HG02840 (cell line): Measurements from ENCODE around the gene HRH2.
"Not testable (repeated sequence)": the region's sequence is repeated elsewhere in the genome, so short reads cannot be mapped to it uniquely, and the experiment has no call there.

Source experiments
- ATAC-seq: cut with Tn5 transposase; IDR thresholded peaks from one replicate; pipeline ENCODE4 v1.9.1; 2021; ENCODE audit warnings: mild to moderate bottlenecking, moderate library complexity, moderate number of reproducible peaks; ENCODE audit not compliant: unreplicated experiment, low FRiP score

HRH2 gene

GRCh38 chr5:175640106-175640775 lies 17.6 kb upstream of the HRH2 start:
- ATAC-seq = no peak

GRCh38 chr5:175642998-175643397 lies 14.9 kb upstream of the HRH2 start:
- ATAC-seq = no peak

GRCh38 chr5:175646251-175646650 lies 11.6 kb upstream of the HRH2 start:
- ATAC-seq = no peak

- ATAC-seq = no peak
Measured at GRCh38 chr5:175649967-175650366, 7.9 kb upstream of the HRH2 start.

- ATAC-seq = not testable (repeated sequence)
Measured at GRCh38 chr5:175650430-175651205, 7.3 kb upstream of the HRH2 start.

GRCh38 chr5:175652741-175653663 lies 4.9 kb upstream of the HRH2 start:
- no peak for ATAC-seq

- no peak for ATAC-seq
Measured at GRCh38 chr5:175653763-175654162, 4.1 kb upstream of the HRH2 start.

- ATAC-seq = no peak
Measured at GRCh38 chr5:175654339-175654738, 3.5 kb upstream of the HRH2 start.

- ATAC-seq = no peak
Measured at GRCh38 chr5:175654807-175655206, 3.1 kb upstream of the HRH2 start.

- ATAC-seq = no peak
Measured at GRCh38 chr5:175655411-175655810, 2.5 kb upstream of the HRH2 start.

- ATAC-seq = no peak
Measured at GRCh38 chr5:175656966-175657365, 905 bp upstream of the HRH2 start.

GRCh38 chr5:175658299-175659145 lies 651 bp downstream of the HRH2 start:
- no peak for ATAC-seq

GRCh38 chr5:175659546-175660253 lies 1.8 kb downstream of the HRH2 start:
- no peak for ATAC-seq

GRCh38 chr5:175663186-175664184 lies 5.6 kb downstream of the HRH2 start:
- ATAC-seq = no peak

GRCh38 chr5:175664723-175665122 lies 6.9 kb downstream of the HRH2 start:
- ATAC-seq = no peak

GRCh38 chr5:175666216-175666615 lies 8.3 kb downstream of the HRH2 start:
- no peak for ATAC-seq

GRCh38 chr5:175668006-175668405 lies 10.1 kb downstream of the HRH2 start:
- ATAC-seq = no peak

GRCh38 chr5:175670372-175670771 lies 12.5 kb downstream of the HRH2 start:
- ATAC-seq = no peak
